H54 (cell line): ENCODE results near the gene CERS6.

ENCODE experiments used
- DNase-seq: peaks from one replicate; pipeline ENCODE4 v3.0.0; 2011; ENCODE audit warnings: low spot score, mixed read lengths; ENCODE audit not compliant: insufficient read length
- FAIRE-seq: peaks from 3 replicates; lab custom pipeline; 2011; peaks lifted over from hg19 to GRCh38; lab: Jason Lieb, UNC
- POLR2A ChIP-seq: IDR thresholded peaks from 2 replicates; pipeline ENCODE4 v1.6.1; 2011; ENCODE audit warnings: low read depth, mild to moderate bottlenecking, low read length

CERS6 gene

GRCh38 chr2:168468354-168468753 is 12.3 kb downstream of the CERS6 start:
- FAIRE-seq (no peak), DNase-seq (no peak)
- no peak for TF ChIP-seq POLR2A

GRCh38 chr2:168469281-168469988 is 13.4 kb downstream of the CERS6 start:
- peak; percentile 58 for FAIRE-seq
- TF ChIP-seq POLR2A: no peak
- DNase-seq: no peak

- TF ChIP-seq POLR2A: no peak
- FAIRE-seq (no peak), DNase-seq (no peak)
These were observed 14.5 kb downstream of the CERS6 start for GRCh38 chr2:168470320-168471162.

GRCh38 chr2:168471163-168471475 is 15.0 kb downstream of the CERS6 start:
- FAIRE-seq (no peak), DNase-seq (no peak)
- no peak for TF ChIP-seq POLR2A

- no peak for FAIRE-seq
These were observed 19.6 kb downstream of the CERS6 start for GRCh38 chr2:168475636-168476035.

GRCh38 chr2:168478206-168478605 is 22.1 kb downstream of the CERS6 start:
- peak; percentile 23 for FAIRE-seq
- no peak for TF ChIP-seq POLR2A
- DNase-seq: no peak

More at GRCh38 chr2:168475636-168476035, 19.6 kb downstream of the CERS6 start:
- no peak for DNase-seq
- no peak for TF ChIP-seq POLR2A

- DNase-seq (no peak), FAIRE-seq (peak; percentile 38)
These were observed 24.3 kb downstream of the CERS6 start for GRCh38 chr2:168480356-168480755.

GRCh38 chr2:168480825-168481585 is 24.9 kb downstream of the CERS6 start:
- DNase-seq: no peak
- no peak for FAIRE-seq
- no peak for TF ChIP-seq POLR2A

More at GRCh38 chr2:168480356-168480755, 24.3 kb downstream of the CERS6 start:
- no peak for TF ChIP-seq POLR2A

GRCh38 chr2:168482269-168482668 is 26.2 kb downstream of the CERS6 start:
- DNase-seq: no peak
- TF ChIP-seq POLR2A: no peak
- FAIRE-seq: no peak

- FAIRE-seq (no peak), DNase-seq (no peak)
- no peak for TF ChIP-seq POLR2A
These were observed 27.1 kb downstream of the CERS6 start for GRCh38 chr2:168482952-168483831.

GRCh38 chr2:168486477-168486876 is 30.4 kb downstream of the CERS6 start:
- DNase-seq (no peak), FAIRE-seq (no peak)
- TF ChIP-seq POLR2A: no peak

GRCh38 chr2:168490015-168490874 is 34.2 kb downstream of the CERS6 start:
- peak; percentile 3 for DNase-seq
- peak; percentile 82 for FAIRE-seq

More at GRCh38 chr2:168490015-168490874, 34.2 kb downstream of the CERS6 start:
- no peak for TF ChIP-seq POLR2A
